ENCODE data around the gene CFAP90.

CFAP90 gene

DNA sequence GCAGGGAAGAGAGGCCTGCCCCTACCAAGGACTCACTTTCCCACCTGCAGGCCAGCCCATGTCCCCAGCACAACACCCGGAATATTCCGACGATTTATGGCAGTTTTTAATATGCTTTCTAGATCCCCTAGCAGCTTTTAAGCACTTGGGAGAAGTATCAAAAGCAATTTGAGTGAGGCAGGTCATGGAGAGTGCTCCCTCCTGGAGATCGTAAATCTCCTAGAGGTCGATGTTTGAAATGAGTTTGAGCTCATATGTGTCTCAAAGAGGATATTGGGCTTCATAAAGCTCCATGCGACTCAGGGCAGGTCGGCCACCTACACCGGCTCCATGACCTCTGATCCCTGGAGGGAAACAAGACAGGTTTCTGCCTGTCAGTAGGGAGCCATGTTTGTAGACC, 27.3 kb downstream of the CFAP90 start:
- DNase-seq (ENCODE audit: low read depth, low spot score) = no peak

- no peak for DNase-seq (ENCODE audit: low read depth, low spot score)
Observed at GRCh38 chr5:7822449-7822848, 28.5 kb downstream of the CFAP90 start.

DNA sequence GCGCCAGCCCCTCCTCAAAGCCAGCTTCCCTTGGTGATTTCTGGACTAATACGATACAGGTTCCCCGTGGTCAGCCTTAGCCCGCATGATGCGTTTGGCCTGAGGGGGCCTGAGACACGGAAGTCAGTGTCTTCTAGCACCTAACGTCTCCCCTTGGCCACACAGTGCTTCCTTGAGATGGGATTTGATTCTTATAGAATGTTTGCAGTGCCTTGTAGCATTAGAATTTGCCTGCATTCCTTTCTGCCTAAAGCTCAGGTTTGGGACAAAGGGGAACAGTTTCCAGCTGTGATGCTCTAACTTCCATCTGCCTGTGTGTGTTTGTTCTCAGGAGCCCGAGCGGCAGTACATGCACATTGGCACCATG, 34.4 kb downstream of the CFAP90 start:
- no peak for DNase-seq (ENCODE audit: low read depth, low spot score)

- DNase-seq (ENCODE audit: low read depth, low spot score) = peak; percentile 10
Observed at GRCh38 chr5:7815892-7816534, 34.9 kb downstream of the CFAP90 start.

DNA sequence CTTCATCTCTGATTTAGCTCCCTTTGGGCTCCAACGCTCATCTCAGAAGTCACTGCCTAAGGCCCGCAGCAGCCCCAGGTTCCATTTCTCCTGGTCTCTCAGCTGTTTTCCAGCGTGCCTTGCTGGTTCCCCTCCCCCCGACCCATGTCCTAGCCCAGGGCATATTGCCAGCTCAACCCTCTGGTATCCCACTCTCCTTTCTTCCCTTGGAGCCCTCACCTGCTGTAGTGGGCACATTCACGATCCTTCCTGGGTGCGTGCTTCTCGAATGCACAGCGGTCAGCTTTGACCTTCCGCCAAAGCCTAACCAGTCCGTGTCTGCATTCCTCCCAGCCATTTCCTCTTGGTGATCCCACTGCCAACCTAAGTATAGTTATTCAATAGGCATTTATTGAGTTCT, 36.1 kb downstream of the CFAP90 start:
- DNase-seq (ENCODE audit: low read depth, low spot score) = no peak

DNA sequence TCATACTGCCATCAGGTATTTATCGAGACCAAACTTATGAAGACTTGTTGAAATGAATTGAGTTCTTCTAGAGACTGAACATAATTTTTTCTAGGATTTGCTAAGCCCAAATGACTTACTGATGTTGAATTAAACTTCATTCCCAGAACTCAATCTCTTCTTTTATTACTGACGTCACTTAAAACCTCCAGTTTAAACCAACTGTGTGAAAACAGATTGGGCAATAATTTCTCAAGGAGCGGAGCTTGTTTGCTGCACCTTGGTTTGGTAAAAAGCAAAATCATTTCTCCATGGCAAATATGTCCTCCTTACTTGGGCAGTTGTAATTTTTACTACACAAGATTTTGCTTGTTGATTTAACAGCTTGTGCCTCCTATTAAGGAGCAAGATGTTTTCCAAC, 37.4 kb downstream of the CFAP90 start:
- DNase-seq (ENCODE audit: low read depth, low spot score) = no peak

- no peak for DNase-seq (ENCODE audit: low read depth, low spot score)
Observed at GRCh38 chr5:7813007-7813406, 37.9 kb downstream of the CFAP90 start.

- DNase-seq (ENCODE audit: low read depth, low spot score) = no peak
Observed at GRCh38 chr5:7811715-7812114, 39.2 kb downstream of the CFAP90 start.

DNA sequence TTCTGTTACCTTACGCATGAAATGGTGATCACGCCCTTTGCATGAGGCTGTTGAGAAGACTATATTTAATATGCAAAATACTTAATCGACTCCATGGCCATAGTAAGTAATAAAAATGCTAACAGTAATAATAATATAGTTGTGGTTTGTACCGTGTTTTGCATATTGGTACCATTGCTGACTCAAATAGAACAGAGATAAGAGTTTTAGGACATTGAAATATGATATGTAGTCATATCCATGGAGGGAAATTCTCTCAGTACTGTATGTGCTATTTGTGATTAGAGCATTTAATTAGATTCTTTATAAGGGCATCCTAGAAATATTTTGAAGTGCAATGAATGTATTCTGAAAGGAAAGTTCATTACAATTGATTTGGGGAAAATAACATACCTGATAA, 41.9 kb downstream of the CFAP90 start:
- no peak for DNase-seq (ENCODE audit: low read depth, low spot score)

GRCh38 chr5:7805379-7805778, 45.6 kb downstream of the CFAP90 start:
- no peak for DNase-seq (ENCODE audit: low read depth, low spot score)

DNA sequence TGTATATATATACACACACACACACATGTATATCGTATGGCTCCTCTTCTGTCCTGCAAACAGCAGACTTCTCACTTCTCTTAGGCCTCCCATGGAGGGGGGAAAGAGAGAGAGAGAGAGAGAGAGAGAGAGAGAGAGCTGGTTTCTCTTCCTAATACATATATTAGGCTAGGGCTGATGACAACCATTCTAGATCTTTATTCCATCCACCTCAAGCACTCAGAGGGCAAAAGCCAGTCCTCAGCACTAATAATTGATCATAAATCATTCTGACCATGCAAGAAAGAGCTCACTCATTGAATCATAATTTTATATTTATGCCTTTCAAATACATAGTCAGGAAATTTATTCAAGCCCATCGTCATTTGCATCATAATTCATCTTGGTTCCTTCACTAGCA, 47.0 kb downstream of the CFAP90 start:
- no peak for DNase-seq (ENCODE audit: low read depth, low spot score)

DNA sequence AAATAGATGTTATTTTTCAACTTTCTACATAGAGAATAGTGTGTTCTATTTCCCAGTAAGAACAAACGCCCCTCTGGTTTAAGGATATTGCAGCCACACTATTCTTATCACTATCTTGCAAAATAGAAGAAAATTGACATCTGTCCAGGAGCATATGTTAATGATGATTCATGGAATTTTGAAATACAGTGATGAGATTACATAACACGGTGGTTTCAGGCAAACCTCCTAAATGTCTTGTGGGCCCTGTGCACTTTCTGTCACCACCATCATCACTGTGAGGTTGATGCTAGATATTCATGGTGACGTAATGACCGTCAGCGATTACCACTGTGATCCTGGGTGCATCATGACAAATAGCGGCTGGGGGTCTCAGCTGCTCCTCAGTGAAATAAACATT, 48.1 kb downstream of the CFAP90 start:
- no peak for DNase-seq (ENCODE audit: low read depth, low spot score)

DNA sequence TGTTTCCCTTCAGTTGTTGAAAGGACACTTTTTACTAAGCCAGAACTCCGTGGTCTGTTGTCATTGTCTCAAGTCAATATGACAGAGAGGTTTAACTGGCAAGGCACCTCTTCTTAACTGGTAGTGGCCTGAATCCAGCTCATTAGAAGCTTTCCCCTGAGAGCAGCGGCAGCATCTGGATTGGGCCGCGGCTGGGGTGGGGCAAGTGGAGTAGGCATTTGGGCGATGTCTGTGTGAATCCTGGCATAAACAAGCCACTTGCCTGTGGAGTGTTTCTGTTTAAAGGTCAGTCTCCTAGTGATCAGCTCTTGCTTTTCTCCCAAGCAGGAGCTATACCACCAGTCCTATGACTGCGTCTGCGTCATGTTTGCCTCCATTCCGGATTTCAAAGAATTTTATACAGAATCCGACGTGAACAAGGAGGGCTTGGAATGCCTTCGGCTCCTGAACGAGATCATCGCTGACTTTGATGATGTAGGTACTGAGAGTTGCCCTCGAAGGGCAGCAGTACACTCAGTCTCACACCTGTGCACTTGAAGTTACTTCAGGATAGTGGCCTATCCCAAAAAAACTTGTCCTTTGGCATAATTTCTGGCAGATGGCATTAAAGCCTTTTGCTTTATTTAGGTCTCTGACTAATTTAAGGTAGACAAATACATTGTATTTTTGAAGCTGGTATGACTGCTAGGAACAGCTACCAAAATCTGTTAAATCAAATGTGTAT, 48.9 kb downstream of the CFAP90 start:
- no peak for DNase-seq (ENCODE audit: low read depth, low spot score)

GRCh38 chr5:7795306-7795705, 55.6 kb downstream of the CFAP90 start:
- no peak for DNase-seq (ENCODE audit: low read depth, low spot score)

GRCh38 chr5:7794823-7795222, 56.1 kb downstream of the CFAP90 start:
- DNase-seq (ENCODE audit: low read depth, low spot score) = no peak

GRCh38 chr5:7794311-7794710, 56.6 kb downstream of the CFAP90 start:
- DNase-seq (ENCODE audit: low read depth, low spot score) = no peak

DNA sequence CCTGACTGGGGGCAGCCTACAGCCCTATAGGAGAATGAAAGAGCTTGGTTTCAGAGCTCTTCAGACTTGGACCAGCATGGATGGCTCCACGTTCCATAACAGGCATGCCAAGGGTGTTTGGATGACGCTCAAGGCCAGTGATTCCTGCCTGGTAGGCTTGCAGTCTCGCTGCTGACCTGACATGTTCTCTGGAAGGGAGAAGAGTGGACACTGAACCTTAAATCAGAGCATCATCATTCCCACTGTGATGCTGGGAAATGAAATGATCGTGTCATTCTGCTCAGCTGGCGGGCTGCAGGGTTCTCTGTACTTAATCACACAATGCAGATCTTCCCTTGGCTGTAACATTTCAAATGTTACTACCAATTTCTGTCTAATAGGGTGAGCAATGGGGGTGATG, 57.0 kb downstream of the CFAP90 start:
- DNase-seq (ENCODE audit: low read depth, low spot score) = no peak

DNA sequence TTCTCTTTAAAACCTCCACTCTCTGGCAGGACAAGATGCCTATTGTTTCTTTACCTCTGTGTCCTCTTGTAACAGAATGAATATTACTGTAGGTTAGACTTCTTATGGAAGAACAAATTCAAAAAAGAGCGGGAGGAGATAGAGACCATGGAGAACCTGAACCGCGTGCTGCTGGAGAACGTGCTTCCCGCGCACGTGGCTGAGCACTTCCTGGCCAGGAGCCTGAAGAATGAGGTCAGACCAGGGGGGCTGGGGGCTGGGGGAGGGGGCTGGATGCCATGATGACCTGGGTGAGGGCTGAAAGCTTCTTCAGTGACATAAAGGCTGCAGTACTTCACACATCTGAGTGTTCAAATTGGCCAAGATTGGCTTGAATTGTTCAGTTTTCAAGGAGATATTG, 61.4 kb downstream of the CFAP90 start:
- DNase-seq (ENCODE audit: low read depth, low spot score) = no peak

DNA sequence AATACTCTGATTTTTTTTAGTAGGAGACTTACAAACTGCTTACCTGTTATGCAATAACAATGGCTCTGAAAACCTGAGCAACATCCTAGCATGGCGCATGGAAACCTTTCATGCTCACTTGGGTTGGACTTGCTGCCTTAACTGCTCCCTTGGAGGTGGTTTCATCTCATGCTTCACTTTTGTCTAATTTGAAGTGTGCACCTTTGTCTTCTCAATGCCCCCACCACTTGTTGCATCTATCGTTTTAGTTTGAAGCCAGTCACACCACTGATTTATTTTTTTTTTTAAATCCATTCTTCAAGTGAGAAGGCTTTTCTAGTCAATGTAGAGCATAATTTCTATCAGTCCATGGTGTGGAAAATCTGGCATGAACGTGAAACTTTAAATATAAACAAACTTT, 63.2 kb downstream of the CFAP90 start:
- no peak for DNase-seq (ENCODE audit: low read depth, low spot score)

DNA sequence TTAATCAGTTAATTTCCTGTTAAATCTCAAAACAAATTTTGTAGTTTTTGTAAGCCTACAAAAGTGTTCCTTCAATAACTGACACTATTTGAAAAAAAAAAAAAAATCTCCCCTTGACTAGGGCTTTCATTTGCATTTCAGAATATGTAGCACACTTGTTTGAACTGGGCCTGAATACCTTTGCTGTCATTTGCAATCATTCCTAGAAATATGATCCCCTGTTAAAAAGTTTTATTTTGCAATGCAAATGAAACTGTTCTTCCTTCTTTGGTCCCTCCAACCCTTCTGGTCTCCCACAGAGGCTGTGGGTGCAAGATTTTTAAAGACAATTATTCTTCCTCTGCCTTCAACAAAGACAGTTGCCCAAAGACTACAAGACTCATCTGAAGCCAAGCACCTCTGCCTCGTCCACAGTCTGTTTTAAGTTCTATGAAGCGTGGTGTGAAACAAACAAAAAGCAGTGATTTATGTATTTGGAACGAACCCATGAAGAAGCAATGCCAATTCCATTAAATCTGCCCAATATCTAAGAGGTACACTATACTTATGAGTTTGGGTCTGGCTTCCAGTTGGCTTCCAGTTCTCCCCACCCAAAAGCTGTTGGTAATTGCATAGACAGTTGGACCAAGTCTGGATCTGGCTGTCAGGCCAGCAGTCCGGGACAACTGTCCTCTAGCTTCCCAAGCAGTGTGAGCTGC, 66.1 kb downstream of the CFAP90 start:
- no peak for DNase-seq (ENCODE audit: low read depth, low spot score)

DNA sequence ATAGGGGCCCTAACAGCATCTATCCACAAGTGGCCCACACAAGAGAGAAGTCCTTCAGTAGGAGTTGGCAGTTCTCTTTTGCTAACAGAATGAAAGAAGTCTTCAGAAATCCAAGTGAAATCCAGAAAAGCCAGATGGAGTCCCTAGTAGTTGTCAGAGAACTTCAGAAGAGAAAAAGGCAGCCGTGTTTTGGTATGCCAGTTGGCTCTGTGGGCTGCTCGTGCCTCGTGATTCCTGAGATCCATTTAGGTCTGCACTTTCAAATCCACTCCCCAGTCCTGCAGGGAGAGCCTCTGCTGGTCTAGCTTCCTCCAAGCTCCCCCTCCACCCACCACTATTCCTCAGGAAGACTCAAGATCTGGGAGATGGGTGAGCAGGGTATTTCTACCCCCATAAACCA, 69.0 kb downstream of the CFAP90 start:
- DNase-seq (ENCODE audit: low read depth, low spot score) = no peak

All from activated naive CD8-positive, alpha-beta T cell treated with anti-CD3 and anti-CD28 coated beads, Interleukin-2, amount 50 U/mL, for 16 hours (primary cell).